Measurements from ENCODE around the gene GABRG3.

GRCh38 chr15:27183201-27183600 is 212.2 kb downstream of the GABRG3 start:
- no peak for TF ChIP-seq MAFK (IDR thresholded peaks at IDR 0.05; ENCODE audit: partially characterized antibody)
- no peak for TF ChIP-seq RCOR1 (IDR thresholded peaks at IDR 0.05; ENCODE audit: low read depth, low read length)
- no peak for TF ChIP-seq BHLHE40 (IDR thresholded peaks at IDR 0.05; ENCODE audit: low read depth, low read length)
- TF ChIP-seq CTCF (IDR thresholded peaks at IDR 0.05) = no peak
- no peak for TF ChIP-seq ZSCAN20 (CRISPR knock-in tag; IDR thresholded peaks at IDR 0.05)
- no peak for TF ChIP-seq CHD2 (IDR thresholded peaks at IDR 0.05; ENCODE audit: low read length, partially characterized antibody)
- TF ChIP-seq ZFP36 (IDR thresholded peaks at IDR 0.05; ENCODE audit: borderline replicate concordance, partially characterized antibody) = no peak
- TF ChIP-seq MAX (IDR thresholded peaks at IDR 0.05) = no peak
- TF ChIP-seq SREBF2 (IDR thresholded peaks at IDR 0.05) = no peak
- no peak for TF ChIP-seq EP300 (IDR thresholded peaks at IDR 0.05)
- no peak for TF ChIP-seq JUN (IDR thresholded peaks at IDR 0.05)
- TF ChIP-seq PBX3 (IDR thresholded peaks at IDR 0.05) = no peak
- no peak for TF ChIP-seq CEBPB (IDR thresholded peaks at IDR 0.05)
- TF ChIP-seq FOXS1 (CRISPR knock-in tag; IDR thresholded peaks at IDR 0.05) = no peak
